Smooth muscle cell (in vitro differentiated cells): ENCODE data around the gene MAP1B. TPM values are rescaled to one million over a fixed set of nuclear protein-coding genes. Genes with fewer than 3 reads are reported as not detected.

ENCODE experiments used
- DNase-seq: peaks from one replicate; lab custom pipeline; 2025; ENCODE audit not compliant: unreplicated experiment; lab: John Stamatoyannopoulos, UW
- H2AFZ ChIP-seq: fragments of 200-600 bp; sonication (generic); 2 replicates; pipeline ENCODE4 v1.6.0; 2016; ENCODE audit warnings: antibody characterized with exemption, low read depth, mild to moderate bottlenecking
- H3F3A ChIP-seq: fragments of 200-600 bp; sonication (generic); 2 replicates; pipeline ENCODE4 v1.6.0; 2017; ENCODE audit warnings: antibody characterized with exemption, low read depth
- H3K27ac ChIP-seq: fragments of 200-600 bp; sonication (generic); 2 replicates; pipeline ENCODE4 v1.5.1; 2016; ENCODE audit warnings: low read depth, mild to moderate bottlenecking
- H3K27me3 ChIP-seq: fragments of 200-600 bp; sonication (generic); 2 replicates; pipeline ENCODE4 v1.6.1; 2016; ENCODE audit warnings: low read depth, mild to moderate bottlenecking
- H3K36me3 ChIP-seq: fragments of 200-600 bp; sonication (generic); 2 replicates; pipeline ENCODE4 v1.5.1; 2016; ENCODE audit warnings: low read depth
- H3K4me1 ChIP-seq: fragments of 200-600 bp; sonication (generic); 2 replicates; pipeline ENCODE4 v1.5.1; 2016; ENCODE audit warnings: low read depth
- H3K4me2 ChIP-seq: fragments of 200-600 bp; sonication (generic); 2 replicates; pipeline ENCODE4 v1.6.0; 2016; ENCODE audit warnings: mild to moderate bottlenecking
- H3K4me3 ChIP-seq: fragments of 200-600 bp; sonication (generic); 2 replicates; pipeline ENCODE4 v1.5.1; 2016; ENCODE audit warnings: mild to moderate bottlenecking
- H3K79me2 ChIP-seq: fragments of 200-600 bp; sonication (generic); 2 replicates; pipeline ENCODE4 v1.6.0; 2016; ENCODE audit warnings: low read depth, mild to moderate bottlenecking
- H3K9ac ChIP-seq: fragments of 200-600 bp; sonication (generic); 2 replicates; pipeline ENCODE4 v1.6.0; 2016; ENCODE audit warnings: low read depth
- H3K9me3 ChIP-seq: fragments of 200-600 bp; sonication (generic); replicated peaks from 2 replicates; pipeline ENCODE4 v1.5.1; 2016; ENCODE audit warnings: low read depth
- H4K20me1 ChIP-seq: fragments of 200-600 bp; sonication (generic); 2 replicates; pipeline ENCODE4 v1.6.0; 2016; ENCODE audit warnings: low read depth
- WGBS: methylation state at CpG from one replicate; pipeline ENCODE4 v1.1.7; 2016; ENCODE audit warnings: low lambda C conversion rate; 5-methylcytosine and 5-hydroxymethylcytosine counted together
- polyA plus RNA-seq: library from polyadenylated mRNA; unstranded; fragments of >200 nt; fragmentation: Nextera tagmentation; extraction: Ambion mirVana; gene quantifications from 2 replicates; pipeline ENCODE4 v1.2.1, GENCODE V29; 2016
- total RNA-seq: library from RNA; depleted of rRNA; stranded (reverse); fragments of >200 nt; gene quantifications from 2 replicates; pipeline ENCODE4 v1.2.3, GENCODE V29; 2014
- TF ChIP-seq, protein P1 (sequence below): fragments of 200-600 bp; sonication (generic); IDR thresholded peaks from 2 replicates; pipeline ENCODE4 v1.5.1; 2017; ENCODE audit warnings: borderline replicate concordance, mild to moderate bottlenecking, antibody characterized with exemption; ENCODE audit not compliant: insufficient read depth, poor library complexity, severe bottlenecking

MAP1B gene
- total and polyA plus RNA-seq, 2 experiments from 2014 or later = 111 to 143 TPM

DNA sequence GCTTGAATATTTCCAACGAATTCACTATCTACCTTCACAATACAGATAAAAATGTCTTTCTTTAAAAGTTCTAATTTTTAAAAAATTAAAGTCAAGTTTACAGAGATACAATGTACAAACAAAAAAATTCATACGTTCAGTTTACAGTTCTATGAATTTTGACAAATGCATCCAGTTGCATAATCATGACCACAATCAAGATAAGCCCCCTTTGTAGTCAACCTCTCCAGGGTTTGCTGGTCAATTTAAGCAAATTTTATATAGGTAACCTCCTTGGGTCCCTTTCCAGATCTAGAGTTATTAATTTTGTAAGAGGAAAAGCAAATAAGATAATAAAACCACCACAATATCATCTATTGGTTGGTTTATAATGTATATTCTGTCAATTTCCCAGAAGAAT lies 136.4 kb downstream of the MAP1B start:
- Histone ChIP-seq H3K79me2 (peaks cover 15% of the 10 kb centered on the region), H2AFZ (no peak overlapping the region), H3K4me3 (no peak overlapping the region), H3K4me2 (peak overlapping the region; percentile 80), H3K27ac (peak overlapping the region; percentile 90), H3K36me3 (no peaks in the 10 kb centered on the region), H3K9ac (no peak overlapping the region), H3F3A (peaks cover 29% of the 10 kb centered on the region), H4K20me1 (no peaks in the 10 kb centered on the region), H3K27me3 (no peaks in the 10 kb centered on the region), H3K9me3 (no peaks in the 10 kb centered on the region), H3K4me1 (peaks cover 85% of the 10 kb centered on the region)
- no peak for DNase-seq
- WGBS = 76% methylated on average over 2 of the region's 2 CpGs
- TF ChIP-seq, protein P1, sequence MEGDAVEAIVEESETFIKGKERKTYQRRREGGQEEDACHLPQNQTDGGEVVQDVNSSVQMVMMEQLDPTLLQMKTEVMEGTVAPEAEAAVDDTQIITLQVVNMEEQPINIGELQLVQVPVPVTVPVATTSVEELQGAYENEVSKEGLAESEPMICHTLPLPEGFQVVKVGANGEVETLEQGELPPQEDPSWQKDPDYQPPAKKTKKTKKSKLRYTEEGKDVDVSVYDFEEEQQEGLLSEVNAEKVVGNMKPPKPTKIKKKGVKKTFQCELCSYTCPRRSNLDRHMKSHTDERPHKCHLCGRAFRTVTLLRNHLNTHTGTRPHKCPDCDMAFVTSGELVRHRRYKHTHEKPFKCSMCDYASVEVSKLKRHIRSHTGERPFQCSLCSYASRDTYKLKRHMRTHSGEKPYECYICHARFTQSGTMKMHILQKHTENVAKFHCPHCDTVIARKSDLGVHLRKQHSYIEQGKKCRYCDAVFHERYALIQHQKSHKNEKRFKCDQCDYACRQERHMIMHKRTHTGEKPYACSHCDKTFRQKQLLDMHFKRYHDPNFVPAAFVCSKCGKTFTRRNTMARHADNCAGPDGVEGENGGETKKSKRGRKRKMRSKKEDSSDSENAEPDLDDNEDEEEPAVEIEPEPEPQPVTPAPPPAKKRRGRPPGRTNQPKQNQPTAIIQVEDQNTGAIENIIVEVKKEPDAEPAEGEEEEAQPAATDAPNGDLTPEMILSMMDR = no peak

DNA sequence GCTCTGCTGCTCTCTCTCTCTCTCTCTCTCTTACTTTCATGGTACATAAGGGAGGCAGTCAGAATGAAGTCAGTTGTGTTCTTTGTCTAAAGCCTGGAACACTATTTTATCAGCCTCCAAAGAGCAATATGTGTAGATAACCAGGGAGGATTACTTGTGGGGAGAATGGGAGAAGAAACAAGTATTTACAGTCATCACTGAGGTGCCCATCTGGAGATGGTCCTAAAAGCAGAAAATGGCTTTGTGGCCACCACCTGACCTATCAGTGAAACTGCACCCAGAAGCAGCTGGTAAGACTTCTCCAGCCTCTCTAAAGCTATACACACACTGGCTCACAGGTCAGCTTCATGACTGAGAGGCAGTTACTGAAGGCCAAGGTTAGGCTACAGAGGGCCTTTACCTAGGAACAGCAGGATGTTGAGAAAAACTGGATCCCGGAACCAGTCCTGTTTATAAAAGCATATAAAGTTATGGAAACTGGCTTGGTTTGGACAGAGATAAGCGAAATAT lies 137.6 kb downstream of the MAP1B start:
- H3K79me2 ChIP-seq = peaks cover 15% of the 10 kb centered on the region
- peaks cover 81% of the 10 kb centered on the region for H3K4me1 ChIP-seq
- no peaks in the 10 kb centered on the region for H3K27me3 ChIP-seq
- H4K20me1 ChIP-seq = no peaks in the 10 kb centered on the region
- H3K27ac ChIP-seq = peak overlapping the region; percentile 90
- WGBS = 66% methylated on average over 2 of the region's 2 CpGs
- H3K9me3 ChIP-seq = no peaks in the 10 kb centered on the region
- H3K4me3 ChIP-seq = no peak overlapping the region
- H3K4me2 ChIP-seq = peak overlapping the region; percentile 80
- TF ChIP-seq, protein P1 = peak; percentile 34
- DNase-seq = no peak
- H3F3A ChIP-seq = peaks cover 29% of the 10 kb centered on the region
- H3K36me3 ChIP-seq = no peaks in the 10 kb centered on the region
- H3K9ac ChIP-seq = no peak overlapping the region
- H2AFZ ChIP-seq = no peak overlapping the region

DNA sequence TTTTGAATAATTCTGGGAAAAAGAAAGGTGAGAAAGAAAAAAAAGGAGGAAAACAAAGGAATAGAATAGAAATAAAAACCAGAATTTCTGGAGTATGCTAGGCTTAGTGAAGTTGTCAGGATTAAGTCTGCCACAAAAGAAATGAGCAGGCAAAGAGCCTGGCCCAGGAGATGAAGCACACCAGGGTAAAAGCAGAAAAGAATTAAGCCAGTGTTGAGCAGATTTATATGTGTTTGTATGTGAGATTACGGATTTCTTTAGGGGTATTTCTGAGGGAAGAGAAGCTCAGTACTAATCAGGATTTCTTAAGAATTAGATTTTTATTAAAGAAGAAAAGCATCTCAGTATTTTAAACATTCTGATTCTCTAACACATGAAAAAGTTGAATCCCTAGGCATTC lies 138.3 kb downstream of the MAP1B start:
- WGBS = 32% methylated on average over 1 of the region's 1 CpG
- Histone ChIP-seq H3K27ac (peak overlapping the region; percentile 90), H3K4me3 (no peak overlapping the region), H3K27me3 (no peaks in the 10 kb centered on the region), H3K9me3 (no peaks in the 10 kb centered on the region), H3K79me2 (peaks cover 10% of the 10 kb centered on the region), H3K4me1 (peaks cover 77% of the 10 kb centered on the region), H3K4me2 (peak overlapping the region; percentile 80), H3K36me3 (no peaks in the 10 kb centered on the region), H3F3A (peaks cover 29% of the 10 kb centered on the region), H4K20me1 (no peaks in the 10 kb centered on the region), H2AFZ (no peak overlapping the region), H3K9ac (no peak overlapping the region)
- no peak for DNase-seq
- TF ChIP-seq, protein P1 = no peak

DNA sequence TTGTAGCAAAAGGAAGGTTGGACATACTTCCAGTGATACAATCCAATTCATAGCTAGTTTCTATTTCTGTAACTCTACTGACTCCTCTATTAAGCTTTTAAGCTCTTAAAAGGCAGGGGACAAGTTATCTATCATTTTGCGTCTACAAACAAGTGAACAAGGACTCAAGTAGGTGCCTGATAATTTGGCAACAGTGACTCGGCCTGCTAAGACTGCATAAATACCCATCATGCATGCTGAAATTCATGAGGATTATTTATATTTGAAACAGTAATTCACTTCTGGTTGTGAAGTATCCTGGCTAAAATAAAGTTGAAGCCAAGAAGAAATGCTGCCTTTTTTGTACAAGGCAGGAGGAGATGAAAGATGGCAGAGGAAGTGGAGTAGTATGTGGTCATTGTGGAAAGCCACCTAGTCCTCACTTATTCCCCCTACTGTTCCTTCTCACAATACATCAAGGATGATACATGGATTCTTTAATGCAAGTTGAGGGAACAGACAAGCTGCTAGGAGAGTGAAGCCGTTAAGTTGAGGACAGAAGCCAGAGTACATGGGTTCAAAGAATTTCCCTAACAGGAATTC lies 138.8 kb downstream of the MAP1B start:
- Histone ChIP-seq H3K4me1 (peaks cover 75% of the 10 kb centered on the region), H3K27me3 (no peaks in the 10 kb centered on the region), H3K9ac (peak overlapping the region; percentile 21)

More for the DNA sequence above, 138.8 kb downstream of the MAP1B start:
- H3K27ac ChIP-seq = peak overlapping the region; percentile 90
- H3K36me3 ChIP-seq = no peaks in the 10 kb centered on the region
- no peak overlapping the region for H3K4me3 ChIP-seq
- no peak overlapping the region for H2AFZ ChIP-seq
- WGBS = 13% methylated on average over 3 of the region's 3 CpGs
- no peaks in the 10 kb centered on the region for H3K9me3 ChIP-seq
- no peak for DNase-seq
- peak overlapping the region; percentile 80 for H3K4me2 ChIP-seq
- TF ChIP-seq, protein P1 = no peak
- H4K20me1 ChIP-seq = no peaks in the 10 kb centered on the region
- peaks cover 29% of the 10 kb centered on the region for H3F3A ChIP-seq
- H3K79me2 ChIP-seq = peaks cover 9% of the 10 kb centered on the region
